ENCODE data around the gene CAPN9.
"Not testable (repeated sequence)": the region's sequence is repeated elsewhere in the genome, so short reads cannot be mapped to it uniquely, and the experiment has no call there.

Gene CAPN9

DNA sequence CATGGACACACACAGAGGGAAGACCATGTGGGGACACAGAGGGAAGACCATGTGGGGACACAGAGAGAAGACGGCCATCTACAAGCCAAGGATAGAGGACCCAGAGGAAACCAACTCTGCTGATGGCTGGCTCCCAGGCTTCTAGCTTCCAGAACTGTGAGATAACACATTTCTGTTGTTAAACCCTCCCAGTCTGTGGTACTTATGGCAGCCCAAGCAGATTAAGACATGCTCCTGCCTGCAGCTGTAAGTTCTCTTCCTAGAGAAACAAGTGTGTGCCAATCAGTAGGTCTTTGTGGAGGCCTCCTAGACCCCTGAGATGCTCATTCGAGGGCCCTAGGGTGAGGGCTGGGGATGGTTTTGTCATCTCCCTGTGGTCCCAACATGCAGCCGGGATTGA lies 35.9 kb upstream of the CAPN9 start:
- no peak for DNase-seq

DNA sequence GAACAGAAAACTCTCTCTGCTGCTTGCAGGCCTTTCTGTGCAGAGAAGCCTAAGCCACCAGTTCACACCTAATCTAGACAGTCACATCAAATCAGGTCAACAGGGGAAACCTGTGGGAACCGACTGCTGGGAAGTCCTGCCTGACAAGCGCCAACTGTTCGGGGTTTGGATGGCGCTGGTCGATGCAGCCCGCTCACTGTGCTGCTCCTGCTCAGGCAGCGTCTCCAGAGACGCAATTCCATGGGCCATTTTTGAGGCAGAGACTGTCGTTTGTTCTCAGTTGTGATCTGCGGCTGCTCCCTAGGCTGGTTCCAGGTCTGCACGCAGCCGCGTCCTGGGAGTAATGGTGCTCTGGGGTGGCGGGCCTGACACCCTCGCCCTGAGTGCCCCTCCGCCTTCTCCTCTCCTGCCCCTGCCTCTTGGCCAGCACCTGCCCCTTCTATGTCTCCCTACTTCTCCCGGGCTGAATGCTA lies 34.7 kb upstream of the CAPN9 start:
- no peak for DNase-seq

DNA sequence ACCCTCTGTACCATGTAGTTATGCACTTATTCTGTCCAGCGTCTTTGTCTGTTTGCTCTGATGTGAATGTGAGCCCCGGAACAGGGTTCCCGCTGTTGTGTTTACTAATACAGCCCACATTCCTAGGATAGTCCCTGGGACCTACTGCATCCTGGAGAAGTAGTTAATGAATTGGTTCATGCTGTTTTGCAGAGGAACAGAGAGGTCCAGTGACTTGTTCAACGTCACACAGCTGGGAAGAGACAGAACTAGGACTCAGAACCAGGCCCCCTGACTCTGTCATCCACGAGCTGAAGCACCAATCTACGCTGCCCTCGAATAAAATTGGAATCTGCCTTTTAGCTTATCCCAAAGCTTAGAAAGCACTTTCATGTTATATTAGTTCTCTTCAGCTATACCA lies 34.0 kb upstream of the CAPN9 start:
- DNase-seq, result no peak

DNA sequence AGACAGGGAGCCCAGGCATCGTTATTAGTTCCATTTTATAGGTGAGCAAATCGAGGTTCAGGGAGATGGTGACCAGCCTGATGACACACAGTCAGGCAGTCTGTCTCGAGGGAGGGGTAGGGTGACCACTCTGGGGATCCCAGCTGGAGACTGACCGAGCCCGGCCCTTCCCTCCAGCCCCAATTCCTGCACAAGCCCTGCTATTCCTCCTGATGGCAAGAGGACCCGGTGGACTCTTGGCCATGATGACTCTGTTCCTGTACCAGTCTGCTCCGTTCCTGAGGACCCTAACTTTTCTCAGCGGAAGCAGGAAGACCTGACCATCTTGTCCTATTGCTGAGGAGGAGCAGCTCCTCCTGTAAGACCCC lies 33.7 kb upstream of the CAPN9 start:
- no peak for DNase-seq

DNA sequence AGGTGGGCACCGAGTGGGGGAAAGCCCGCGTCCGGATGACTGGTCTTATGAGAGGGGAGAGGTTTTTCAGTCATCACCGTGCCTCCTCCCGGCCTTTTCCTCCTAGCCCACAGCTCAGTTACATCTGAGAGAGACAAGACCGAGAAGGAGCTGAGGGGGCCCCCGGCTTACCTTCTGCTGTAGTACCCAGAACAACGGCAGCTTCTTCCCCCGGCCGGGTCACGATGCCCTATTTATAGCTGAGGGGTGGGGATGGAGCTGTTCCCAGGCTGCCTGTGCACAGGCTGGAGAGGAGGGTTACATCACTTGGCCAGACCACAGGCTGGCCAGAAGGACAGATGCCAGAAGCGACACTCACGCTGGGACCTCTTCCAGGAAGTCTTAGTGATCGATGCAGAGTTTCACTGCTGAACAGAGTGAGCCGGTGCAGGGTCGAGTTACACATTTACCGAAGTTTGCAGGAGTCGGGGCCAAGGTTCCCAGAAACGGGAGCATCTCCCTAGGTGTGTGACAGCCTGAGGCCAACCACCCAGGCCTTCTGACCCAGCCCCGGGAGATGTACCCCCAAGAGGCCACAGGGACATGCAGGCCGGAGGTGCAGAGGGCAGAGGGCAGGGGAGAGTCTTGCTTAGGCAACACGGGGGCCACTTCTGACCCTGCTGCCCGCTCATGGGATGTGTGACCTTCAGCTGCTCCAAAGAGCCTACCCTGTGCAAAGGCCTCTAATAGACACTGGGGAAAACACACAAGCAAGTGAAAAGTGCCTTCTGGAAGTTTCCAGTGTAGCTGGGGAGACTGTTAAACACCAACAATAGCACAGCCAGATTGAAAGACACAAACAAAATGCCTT lies 33.0 kb upstream of the CAPN9 start, which contains the start of gene AGT:
Gene AGT, minus strand, starts transcription at position 208 of the 850 bp plus-strand sequence. CDS start 3,299 bp downstream, outside the sequence.
- DNase-seq, result no peak

DNA sequence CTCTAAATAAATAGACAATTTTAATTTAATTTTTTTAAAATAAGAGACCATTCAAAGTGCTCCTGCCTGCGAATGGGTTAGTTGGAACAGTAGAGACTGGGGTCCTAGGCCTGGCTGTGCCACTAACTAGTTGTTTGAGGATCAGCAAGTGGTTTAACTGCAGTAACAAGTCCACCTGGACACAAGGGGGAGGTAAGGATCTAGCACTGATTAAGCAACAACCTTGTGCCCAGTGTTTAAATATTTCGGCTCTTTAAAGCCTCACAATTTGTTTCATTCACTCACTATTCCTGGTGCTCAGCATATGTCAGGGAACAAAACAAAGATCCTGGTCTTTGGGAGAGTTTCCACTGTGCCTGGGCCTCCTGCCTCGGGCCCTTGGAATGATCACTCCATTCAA lies 31.7 kb upstream of the CAPN9 start:
- DNase-seq, result no peak

DNA sequence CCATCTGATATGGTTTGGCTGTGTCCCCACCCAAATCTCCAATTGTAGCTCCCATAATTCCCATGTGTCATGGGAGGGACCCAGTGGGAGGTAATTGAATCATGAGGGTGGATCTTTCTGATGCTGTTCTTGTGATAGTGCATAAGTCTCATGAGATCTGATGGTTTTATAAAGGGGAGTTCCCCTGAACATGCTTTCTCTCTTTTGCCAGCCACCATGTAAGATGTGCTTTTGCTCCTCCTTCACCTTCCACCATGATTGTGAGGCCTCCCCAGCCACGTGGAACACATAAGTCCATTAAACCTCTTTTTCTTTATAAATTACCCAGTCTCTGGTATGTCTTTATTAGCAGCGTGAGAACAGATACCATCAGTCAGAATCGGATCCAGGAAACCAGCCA lies 30.7 kb upstream of the CAPN9 start:
- DNase-seq, result not testable (repeated sequence)

DNA sequence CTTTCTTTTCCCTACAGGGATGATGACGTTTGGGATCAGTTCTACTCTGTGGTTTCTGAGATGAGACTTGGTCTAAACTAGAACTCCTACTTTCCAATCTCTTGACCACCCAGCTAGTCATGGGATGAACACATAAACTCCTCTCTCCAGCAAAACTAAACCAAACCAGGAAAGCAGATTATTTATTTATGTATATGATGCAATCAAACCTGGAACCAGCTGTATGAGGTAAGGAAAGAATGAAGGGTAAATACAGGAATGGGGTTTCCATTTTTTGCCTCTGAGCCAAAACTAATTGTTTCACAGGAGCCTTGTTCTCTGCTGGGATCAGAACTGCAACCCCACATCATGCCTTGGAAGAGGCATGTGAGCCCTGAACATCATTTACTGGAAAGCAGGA lies 29.9 kb upstream of the CAPN9 start:
- no peak for DNase-seq

DNA sequence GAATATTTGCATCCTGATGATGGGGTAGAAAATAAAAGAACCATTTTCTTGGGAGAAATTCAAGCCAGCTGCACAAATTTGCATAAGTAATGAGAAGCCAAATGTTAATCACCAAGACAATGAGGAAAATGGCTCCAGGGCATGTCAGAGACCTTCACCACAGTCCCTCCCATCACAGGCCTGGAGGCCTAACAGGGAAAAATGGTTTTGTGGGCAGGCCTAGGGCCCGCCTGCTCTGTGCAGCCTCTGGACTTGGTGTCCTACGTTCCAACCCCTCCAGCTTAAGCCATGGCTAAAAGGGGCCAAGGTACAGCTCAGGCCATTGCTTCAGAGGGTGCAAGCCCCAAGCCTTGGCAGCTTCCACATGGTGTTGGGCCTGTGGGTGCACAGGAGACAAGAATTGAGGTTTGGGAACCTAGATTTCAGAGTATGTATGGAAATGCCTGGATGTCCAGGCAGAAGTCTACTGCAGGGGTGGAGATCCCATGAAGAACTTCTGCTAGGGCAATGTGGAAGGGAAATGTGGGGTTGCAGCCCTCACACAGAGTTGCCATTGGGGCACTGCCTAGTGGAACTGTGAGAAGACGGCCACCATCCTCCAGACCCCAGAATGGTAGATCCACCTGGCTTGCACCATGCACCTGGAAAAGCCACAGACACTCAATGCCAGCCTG lies 25.2 kb upstream of the CAPN9 start:
- DNase-seq, result not testable (repeated sequence)

DNA sequence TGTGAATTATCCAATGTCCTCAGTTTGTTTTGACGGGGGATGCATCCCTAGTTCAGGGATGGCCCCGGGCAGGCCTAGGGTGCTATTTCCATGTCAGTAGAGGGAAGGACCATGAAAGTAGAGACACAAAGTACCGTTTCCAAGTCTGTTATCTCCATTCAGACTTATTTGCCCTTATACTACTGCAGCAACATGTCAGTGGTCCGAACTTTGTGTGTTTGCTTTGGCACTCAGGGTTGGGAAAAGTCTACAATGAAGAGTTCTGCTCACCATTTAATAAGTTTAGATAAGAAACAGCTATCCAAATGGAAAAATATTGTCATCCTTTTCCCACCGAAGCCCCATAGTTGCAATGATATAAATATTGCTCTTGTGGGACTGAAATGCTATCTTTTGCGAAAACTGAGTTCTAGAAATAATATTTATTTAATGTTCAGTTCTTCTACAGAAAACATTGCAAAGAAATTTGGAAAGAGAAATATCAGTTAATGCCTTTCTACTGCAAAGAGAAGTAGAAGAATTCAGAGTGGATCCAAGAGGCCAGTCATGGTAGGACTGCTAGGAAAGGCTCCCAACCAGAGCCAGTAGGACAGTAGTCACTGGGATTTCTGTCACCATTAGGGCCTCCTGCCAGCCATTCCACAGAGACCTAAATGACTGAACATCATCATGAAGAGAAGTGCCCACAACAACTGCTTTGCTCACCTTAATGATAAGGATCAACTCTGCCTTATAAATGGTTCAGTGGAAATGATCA lies 21.8 kb upstream of the CAPN9 start:
- DNase-seq, result no peak

DNA sequence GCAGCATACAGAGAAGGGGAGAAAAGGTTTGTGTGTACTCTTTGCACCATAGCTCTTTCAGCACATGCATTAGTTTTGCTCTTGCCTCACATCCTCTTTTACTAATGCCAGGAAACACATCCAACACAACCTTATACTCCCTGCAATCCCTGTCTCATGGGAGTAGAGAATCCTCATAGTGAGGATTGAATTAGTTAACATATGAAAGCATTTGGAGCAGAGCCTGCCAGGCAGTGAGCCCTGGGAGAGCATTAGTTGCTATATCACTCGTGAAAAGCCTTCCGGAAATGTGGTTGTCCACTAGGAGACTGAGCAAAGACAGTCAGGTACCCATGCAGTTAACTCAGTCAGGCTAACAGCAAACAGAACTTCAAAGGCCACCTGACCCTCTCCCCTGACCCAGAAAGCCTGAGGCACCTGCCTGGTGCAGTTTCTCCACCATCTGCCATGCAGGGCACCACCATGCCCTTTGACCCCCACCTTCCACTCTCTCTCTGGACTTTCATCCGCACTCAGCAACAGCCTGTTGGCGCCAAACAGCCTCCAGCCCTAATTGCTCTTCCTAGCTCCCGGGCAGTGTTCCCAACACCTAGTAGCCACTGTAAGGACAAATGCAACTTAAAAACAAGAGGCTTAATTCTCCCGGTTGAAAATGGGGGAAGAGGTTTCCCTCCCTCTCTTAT lies 18.3 kb upstream of the CAPN9 start:
- no peak for DNase-seq

DNA sequence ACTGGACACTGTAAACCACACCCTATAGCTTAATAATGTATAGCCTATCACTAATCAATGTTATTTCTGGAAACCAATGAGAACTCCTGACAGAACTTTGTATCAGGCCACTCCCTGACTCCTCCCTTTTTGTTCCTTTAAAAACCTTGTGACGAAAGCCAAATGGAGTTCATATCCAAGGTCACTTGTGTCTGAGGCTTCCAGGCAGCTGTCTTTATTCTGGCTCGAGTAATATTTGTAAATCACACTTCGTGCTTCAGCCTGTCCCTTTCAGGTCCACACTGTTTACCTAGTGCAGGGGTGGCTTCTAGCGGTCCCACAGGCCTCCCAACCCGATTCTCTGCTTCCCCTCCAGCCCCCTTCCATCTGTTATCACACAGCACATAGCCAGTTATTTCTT lies 16.2 kb upstream of the CAPN9 start:
- no peak for DNase-seq

DNA sequence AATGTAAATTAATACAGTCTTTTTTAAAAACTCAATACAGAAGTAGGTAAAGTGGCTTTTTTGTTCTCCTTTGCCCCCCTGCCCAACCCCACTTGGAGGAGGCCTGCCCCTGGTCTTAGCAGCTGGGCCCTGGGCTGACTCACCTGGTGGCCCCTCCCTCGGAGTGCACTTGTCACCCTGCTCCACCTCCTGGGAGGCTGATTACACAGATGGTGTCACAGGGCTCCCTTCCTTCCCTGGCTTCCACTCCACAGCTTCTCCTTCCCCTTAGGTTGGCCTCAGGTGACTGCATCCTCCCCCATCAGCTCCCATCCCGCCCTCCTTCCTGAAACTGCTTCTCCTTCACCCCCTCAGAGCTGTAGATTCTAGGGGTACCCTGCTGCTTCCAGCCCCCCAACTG lies 11.7 kb upstream of the CAPN9 start:
- DNase-seq, result no peak

DNA sequence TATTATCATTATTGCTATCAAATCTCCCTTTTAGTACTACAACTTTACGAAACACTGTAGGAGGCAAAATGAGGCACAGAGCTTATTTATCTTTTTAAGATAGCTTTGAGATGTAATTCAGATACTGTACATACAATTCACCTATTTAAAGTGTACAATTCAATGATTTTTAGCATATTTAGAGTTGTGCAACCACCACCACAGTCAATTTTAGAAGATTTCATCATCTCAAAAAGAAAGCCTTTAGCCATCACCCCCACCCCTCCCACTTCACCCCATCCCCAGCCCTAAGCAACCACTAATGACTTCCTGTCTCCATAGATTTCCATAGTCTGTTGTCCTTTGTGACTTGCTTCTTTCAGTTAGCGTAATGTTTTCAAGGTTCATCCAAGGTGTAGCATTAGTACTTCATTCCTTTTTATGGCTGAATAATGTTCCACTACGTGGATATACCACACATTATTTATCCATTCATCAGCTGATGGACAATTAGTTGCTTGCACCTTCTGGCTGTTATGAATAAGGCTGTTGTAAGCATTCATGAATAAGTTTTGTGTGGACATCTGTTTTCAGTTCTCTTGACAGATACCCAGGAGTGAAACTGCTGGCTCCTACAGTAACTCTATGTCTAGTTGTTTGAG lies 9.4 kb upstream of the CAPN9 start:
- DNase-seq, result no peak

DNA sequence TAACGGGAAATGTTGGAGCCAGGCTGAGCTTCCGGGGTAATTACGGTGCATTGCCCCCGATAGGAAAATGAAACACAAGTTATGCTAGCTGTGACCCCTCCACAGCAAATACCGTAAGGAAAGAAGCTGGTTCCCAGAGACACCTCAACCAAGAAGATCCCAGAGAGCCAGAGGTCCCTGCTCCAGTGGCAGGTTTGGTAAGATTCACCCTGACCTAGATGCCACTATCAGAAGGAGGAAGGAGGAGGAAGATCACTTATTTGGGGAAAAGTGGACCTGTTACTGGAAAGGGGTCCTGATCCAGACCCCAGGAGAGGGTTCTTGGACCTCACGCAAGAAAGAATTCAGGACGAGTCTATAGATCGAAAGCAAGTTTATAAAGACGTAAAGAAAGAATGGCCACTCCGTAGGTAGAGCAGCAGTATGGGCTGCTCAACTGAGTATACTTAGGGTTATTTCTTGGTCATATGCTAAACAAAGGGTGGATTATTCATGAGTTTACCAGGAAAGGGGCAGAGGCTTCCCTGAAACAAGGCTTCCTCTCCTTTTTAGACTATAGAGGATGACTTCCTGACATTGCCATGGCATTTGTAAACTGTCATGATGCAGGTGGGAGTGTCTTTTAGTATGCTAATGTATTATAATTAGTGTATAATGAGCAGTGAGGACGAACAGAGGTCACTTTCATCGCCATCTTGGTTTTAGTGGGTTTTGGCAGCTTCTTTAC lies 7.5 kb upstream of the CAPN9 start:
- no peak for DNase-seq

DNA sequence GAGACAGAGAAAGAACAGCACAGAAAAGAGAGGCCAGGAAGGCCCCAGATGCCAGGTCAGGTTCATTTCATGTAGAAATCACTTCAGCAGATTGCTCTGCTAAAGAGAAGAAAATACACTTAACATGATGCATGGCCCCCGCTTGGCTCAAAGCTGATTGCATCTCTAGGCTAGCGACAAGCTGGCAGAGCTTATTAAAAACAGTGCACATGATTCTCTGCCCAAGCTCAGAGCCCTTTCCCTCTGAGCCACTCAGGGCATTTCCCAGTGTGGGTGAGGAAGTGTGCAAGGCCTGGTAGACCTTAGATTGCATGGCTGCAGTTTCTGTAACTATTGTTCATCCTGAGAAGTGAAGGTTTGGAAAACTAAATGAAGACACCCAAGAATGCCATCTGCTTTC lies 3.3 kb upstream of the CAPN9 start:
- no peak for DNase-seq

DNA sequence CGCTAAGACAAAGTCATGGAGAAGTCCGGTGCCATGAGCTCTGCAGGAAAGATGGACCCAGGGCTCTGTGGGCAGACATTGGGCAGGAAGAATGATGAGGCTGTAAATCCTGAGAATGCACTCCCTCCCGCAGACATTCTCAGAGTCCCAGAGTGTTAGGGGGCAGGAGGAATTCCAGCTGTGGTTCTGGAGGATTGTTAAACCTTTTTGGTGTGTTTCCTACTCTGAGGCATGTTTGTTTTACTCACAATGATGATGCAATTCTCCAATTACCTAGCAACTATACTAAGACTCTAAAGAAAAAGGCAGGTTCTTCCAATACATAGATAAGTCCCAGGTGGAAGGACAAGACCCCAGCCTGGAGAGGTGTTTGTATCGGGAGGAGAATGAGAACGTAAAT lies 2.8 kb upstream of the CAPN9 start:
- no peak for DNase-seq

DNA sequence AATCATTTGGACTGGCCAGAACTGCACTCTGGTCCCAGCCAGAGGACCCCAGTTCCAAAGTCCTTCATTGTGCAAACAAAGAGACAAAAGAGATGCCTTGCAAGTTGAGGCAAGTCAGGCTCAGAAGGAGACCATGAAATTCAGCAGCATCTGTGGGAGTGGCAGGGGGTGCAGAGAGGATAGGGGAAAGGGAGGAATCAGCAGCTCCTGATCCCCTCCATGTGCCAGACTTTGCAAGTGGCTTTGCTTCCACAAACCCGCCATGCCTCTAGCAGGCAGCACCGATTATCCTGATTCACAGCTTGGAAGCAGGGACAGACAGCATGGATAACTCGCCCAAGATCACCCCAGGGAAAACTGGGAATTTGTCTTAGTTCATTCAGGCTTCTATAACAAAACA lies 2.1 kb upstream of the CAPN9 start:
- DNase-seq, result no peak

DNA sequence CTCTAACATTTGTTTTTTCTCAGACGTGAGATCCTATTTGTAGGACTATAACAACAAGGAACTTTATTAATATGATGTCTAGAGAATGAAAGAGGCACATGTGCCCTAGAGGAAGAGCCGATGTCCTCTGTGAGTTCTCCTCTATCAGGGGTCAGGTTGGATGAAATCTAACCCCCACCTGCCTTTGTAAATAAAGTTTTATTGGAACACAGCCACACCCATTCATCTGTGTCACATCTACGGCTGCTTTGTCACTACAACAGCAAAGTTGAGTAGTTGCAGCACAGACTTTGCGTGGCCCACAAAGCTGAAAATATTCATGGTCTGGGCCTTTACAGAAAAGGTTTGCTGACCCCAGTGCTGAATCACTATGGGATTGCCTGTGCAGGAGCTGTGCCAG lies 571 bp upstream of the CAPN9 start:
- no peak for DNase-seq

DNA sequence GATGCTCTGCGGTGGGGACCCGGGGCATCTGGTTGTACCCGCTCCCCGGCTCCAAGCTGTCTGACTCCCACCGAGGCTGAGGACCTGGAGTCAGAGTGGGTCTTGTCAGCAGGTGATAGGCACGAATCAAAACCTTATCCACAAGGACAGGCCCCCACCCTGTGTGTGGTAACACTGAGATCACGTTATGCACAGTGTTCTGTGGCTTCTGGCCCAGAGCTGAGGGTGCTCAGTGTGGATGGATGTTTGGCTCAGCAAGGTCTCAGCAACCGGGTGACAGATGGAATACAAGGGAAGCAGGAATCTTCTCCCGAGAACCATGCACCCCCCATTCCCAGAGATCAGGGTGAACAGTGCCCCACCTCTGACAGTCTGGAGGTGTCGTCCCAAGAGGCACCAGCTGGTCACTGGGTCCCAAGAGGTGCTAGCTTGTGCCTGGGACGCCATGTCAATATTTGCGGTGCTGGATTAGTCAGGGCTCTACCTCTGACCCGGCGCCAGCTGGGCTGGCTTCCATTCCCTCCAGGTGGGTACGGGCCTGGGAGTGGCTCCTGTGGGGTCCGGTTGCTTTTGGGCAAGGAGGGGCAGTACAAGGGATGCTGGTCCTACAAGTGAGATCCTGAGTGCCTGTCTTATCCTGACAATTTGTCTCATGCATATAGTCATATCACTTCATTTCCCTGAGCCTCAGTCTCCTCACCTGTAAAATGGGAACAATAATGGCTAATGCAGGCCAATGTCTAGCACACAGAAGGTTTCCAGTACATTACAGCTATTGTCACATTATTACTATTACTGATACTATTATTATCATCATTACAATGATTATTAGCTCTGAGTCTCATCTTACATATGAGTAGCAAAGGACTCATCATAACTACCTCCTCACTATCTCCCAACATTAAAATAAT lies 957 bp downstream of the CAPN9 start:
- no peak for DNase-seq

DNA sequence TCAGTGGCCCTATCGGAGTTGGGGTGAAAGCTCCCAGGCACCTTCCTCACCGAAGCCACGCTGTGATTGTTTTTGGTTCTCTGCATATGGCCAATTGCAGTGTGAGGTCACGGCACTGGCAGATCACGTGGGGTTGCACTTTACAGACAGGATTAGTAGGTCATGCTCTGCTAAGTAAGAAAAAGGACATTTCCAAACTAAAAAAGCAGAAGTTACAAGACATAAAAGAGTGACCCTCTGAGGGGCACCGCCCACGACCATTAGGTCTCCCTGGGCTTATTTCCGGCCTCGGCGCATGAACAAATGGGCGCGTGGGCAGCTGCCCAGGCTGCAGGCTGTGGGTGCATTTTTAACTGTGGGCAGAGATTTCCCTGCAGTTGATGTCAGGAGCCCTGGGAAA lies 2.0 kb downstream of the CAPN9 start:
- no peak for DNase-seq

Data from T-helper 2 cell (primary cell).